ENCODE measurements around the gene TNNT1.

Gene TNNT1

GRCh38 chr19:55105237-55105636, 43.8 kb downstream of the TNNT1 start:
- no peak overlapping the region for H3K4me3 ChIP-seq (ENCODE audit: low read depth, low read length)
- TF ChIP-seq CTCF (IDR thresholded peaks at IDR 0.05; ENCODE audit: borderline replicate concordance, insufficient read depth, low read depth, low read length), result no peak

- TF ChIP-seq CTCF (IDR thresholded peaks at IDR 0.05; ENCODE audit: borderline replicate concordance, insufficient read depth, low read depth, low read length), result no peak
Observed at GRCh38 chr19:55103190-55103589, 45.8 kb downstream of the TNNT1 start.

GRCh38 chr19:55101261-55101660, 47.7 kb downstream of the TNNT1 start:
- no peak for TF ChIP-seq CTCF (IDR thresholded peaks at IDR 0.05; ENCODE audit: borderline replicate concordance, insufficient read depth, low read depth, low read length)
- no peak overlapping the region for H3K4me3 ChIP-seq (ENCODE audit: low read depth, low read length)

More at GRCh38 chr19:55103190-55103589, 45.8 kb downstream of the TNNT1 start:
- H3K4me3 ChIP-seq (ENCODE audit: low read depth, low read length), result no peak overlapping the region

- TF ChIP-seq CTCF (IDR thresholded peaks at IDR 0.05; ENCODE audit: borderline replicate concordance, insufficient read depth, low read depth, low read length), result no peak
- H3K4me3 ChIP-seq (ENCODE audit: low read depth, low read length), result no peak overlapping the region
Observed at GRCh38 chr19:55099557-55100506, 49.2 kb downstream of the TNNT1 start.

- H3K4me3 ChIP-seq (ENCODE audit: low read depth, low read length), result no peak overlapping the region
- TF ChIP-seq CTCF (IDR thresholded peaks at IDR 0.05; ENCODE audit: borderline replicate concordance, insufficient read depth, low read depth, low read length), result 0 out of 2 replicates have a peak, but pooled peaks have one; percentile 2
Observed at GRCh38 chr19:55098716-55099556, 50.1 kb downstream of the TNNT1 start.

GRCh38 chr19:55097864-55098715, 50.9 kb downstream of the TNNT1 start:
- no peak for TF ChIP-seq CTCF (IDR thresholded peaks at IDR 0.05; ENCODE audit: borderline replicate concordance, insufficient read depth, low read depth, low read length)
- H3K4me3 ChIP-seq (ENCODE audit: low read depth, low read length), result no peak overlapping the region

Data from GM12875 (cell line).